ENCODE measurements around the gene SIRT7.
A peak's percentile ranks its signal among the peaks of the same experiment; 100 is the strongest.

The SIRT7 gene

GRCh38 chr17:81925860-81926450 is 8.0 kb upstream of the SIRT7 start:
- Histone ChIP-seq H4K20me1 (ENCODE audit: insufficient read depth, low read length) (peaks cover 24% of the 10 kb centered on the region), H3K27me3 (ENCODE audit: low read depth, low read length) (no peaks in the 10 kb centered on the region), H3K9ac (ENCODE audit: low read length) (peak overlapping the region; percentile 86), H3K79me2 (ENCODE audit: low read length) (peaks cover 68% of the 10 kb centered on the region), H3K27ac (ENCODE audit: low read length) (peak overlapping the region; percentile 69), H3K4me2 (ENCODE audit: low read length) (peak overlapping the region; percentile 74), H2AFZ (ENCODE audit: low read depth, low read length) (no peak overlapping the region), H3K36me3 (replicated peaks; ENCODE audit: low read depth, low read length) (no peaks in the 10 kb centered on the region), H3K4me3 (ENCODE audit: low read length) (peak overlapping the region; percentile 95), H3K4me1 (ENCODE audit: low read length) (peaks cover 13% of the 10 kb centered on the region; the same call in 1 of the 2 replicates), H3K9me3 (ENCODE audit: insufficient read depth, low read length) (no peaks in the 10 kb centered on the region)
- TF ChIP-seq EZH2phosphoT487 (IDR thresholded peaks at IDR 0.05; ENCODE audit: low read depth) (no peak), CTCF (IDR thresholded peaks at IDR 0.05; ENCODE audit: low read depth, low read length) (no peak)

DNA sequence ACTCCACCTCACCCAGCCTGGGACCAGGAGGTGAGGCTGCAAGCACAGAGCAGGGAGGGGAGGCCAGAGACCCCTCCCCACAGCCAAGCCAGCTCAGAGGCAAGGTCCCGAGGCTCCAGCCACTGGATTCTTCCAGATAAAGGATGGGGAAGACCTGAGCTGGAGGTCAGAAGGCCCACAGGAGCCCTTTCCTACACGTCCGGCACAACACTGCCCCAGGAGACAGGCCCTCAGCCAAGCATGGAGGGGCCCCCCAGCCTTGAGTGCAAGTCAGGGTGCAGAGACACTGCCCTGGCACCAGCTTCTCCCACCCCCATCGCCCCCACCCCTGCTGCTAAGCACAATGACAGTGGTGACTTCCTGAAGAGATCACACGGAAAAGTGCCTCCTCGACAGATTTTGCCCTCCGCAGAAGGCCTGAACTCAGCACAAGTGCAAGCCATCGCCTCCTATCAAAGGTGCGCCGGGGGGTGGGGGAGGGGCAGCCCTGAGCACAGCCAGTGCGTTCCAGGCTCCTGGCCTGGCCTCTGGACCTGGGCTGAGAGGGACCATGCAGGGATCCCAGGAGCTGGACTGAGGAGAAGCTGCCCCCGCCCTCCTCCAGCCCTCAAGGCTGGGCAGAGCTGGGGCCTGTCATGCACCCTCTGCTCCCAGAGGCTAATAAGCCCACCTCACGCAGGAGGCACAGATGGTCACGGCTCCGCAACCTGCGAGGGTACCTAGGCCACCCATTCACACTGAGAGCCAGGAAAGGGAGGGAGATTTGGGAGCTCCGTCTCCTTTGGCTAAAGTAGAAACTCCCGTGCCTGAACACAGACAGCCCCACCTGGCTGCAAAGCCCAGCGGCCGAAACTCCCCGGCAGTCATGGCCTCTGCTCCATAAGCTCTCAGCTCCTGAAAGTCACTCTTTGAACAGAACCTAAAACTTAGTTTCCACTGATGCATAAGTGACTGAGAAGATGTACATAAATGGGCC is 6.9 kb upstream of the SIRT7 start:
- Histone ChIP-seq H3K36me3 (replicated peaks; ENCODE audit: low read depth, low read length) (peaks cover 3% of the 10 kb centered on the region), H3K4me2 (ENCODE audit: low read length) (no peak overlapping the region), H2AFZ (ENCODE audit: low read depth, low read length) (no peak overlapping the region), H3K79me2 (ENCODE audit: low read length) (peaks cover 76% of the 10 kb centered on the region), H3K27me3 (ENCODE audit: low read depth, low read length) (no peaks in the 10 kb centered on the region), H3K4me3 (ENCODE audit: low read length) (no peak overlapping the region), H3K27ac (ENCODE audit: low read length) (no peak overlapping the region), H3K9me3 (ENCODE audit: insufficient read depth, low read length) (no peaks in the 10 kb centered on the region), H3K4me1 (ENCODE audit: low read length) (peaks cover 13% of the 10 kb centered on the region; the same call in 1 of the 2 replicates), H4K20me1 (ENCODE audit: insufficient read depth, low read length) (peaks cover 24% of the 10 kb centered on the region), H3K9ac (ENCODE audit: low read length) (no peak overlapping the region)
- TF ChIP-seq EZH2phosphoT487 (IDR thresholded peaks at IDR 0.05; ENCODE audit: low read depth) (no peak), CTCF (IDR thresholded peaks at IDR 0.05; ENCODE audit: low read depth, low read length) (no peak)

- Histone ChIP-seq H3K27me3 (ENCODE audit: low read depth, low read length) (no peaks in the 10 kb centered on the region), H2AFZ (ENCODE audit: low read depth, low read length) (no peak overlapping the region), H3K4me3 (ENCODE audit: low read length) (no peak overlapping the region), H3K36me3 (replicated peaks; ENCODE audit: low read depth, low read length) (peaks cover 3% of the 10 kb centered on the region), H3K4me1 (ENCODE audit: low read length) (peaks cover 7% of the 10 kb centered on the region; the same call in 1 of the 2 replicates), H4K20me1 (ENCODE audit: insufficient read depth, low read length) (peaks cover 24% of the 10 kb centered on the region), H3K4me2 (ENCODE audit: low read length) (no peak overlapping the region), H3K79me2 (ENCODE audit: low read length) (peaks cover 69% of the 10 kb centered on the region), H3K9ac (ENCODE audit: low read length) (no peak overlapping the region), H3K9me3 (ENCODE audit: insufficient read depth, low read length) (no peaks in the 10 kb centered on the region), H3K27ac (ENCODE audit: low read length) (no peak overlapping the region)
- TF ChIP-seq CTCF (IDR thresholded peaks at IDR 0.05; ENCODE audit: low read depth, low read length) (no peak), EZH2phosphoT487 (IDR thresholded peaks at IDR 0.05; ENCODE audit: low read depth) (no peak)
These were observed 5.6 kb upstream of the SIRT7 start for GRCh38 chr17:81923302-81924260.

Measured in OCI-LY3 (cell line).